Measurements from ENCODE around the gene TMEM269.

- TF ChIP-seq CTCF (IDR thresholded peaks at IDR 0.05; ENCODE audit: insufficient read depth, low read length, poor library complexity, severe bottlenecking) (no peak), EZH2phosphoT487 (conservative IDR thresholded peaks at IDR 0.05; ENCODE audit: low read length) (no peak)
These were observed 49.7 kb upstream of the TMEM269 start for GRCh38 chr1:42735056-42735455.
